Stomach smooth muscle (tissue), 2 donors: Measurements from ENCODE around the gene NPSR1.
"Not testable (repeated sequence)": the region's sequence is repeated elsewhere in the genome, so short reads cannot be mapped to it uniquely, and the experiment has no call there.

Experiments used
- H3K27ac ChIP-seq: one replicate; pipeline ENCODE4 v1.7.0; 2013; ENCODE audit warnings: mild to moderate bottlenecking, low read length, inconsistent platforms
- H3K27me3 ChIP-seq, 2 donors: one replicate each; pipeline ENCODE4 v1.7.0; 2013; ENCODE audit warnings: low read length in 2 of 2; ENCODE audit not compliant: insufficient read depth in 2 of 2, control insufficient read depth in 1 of 2
- H3K36me3 ChIP-seq, 2 donors: one replicate each; pipeline ENCODE4 v1.7.0; 2013; ENCODE audit warnings: low read length in 2 of 2; ENCODE audit not compliant: control insufficient read depth in 2 of 2, insufficient read depth in 2 of 2
- H3K4me1 ChIP-seq: one replicate; pipeline ENCODE4 v1.7.0; 2013; ENCODE audit warnings: low read length; ENCODE audit not compliant: control insufficient read depth, insufficient read depth
- H3K4me3 ChIP-seq, 2 donors: one replicate each; pipeline ENCODE4 v1.7.0; 2013; ENCODE audit warnings: low read length in 2 of 2
- H3K9ac ChIP-seq, 2 donors: one replicate each; pipeline ENCODE4 v1.7.0; 2013; ENCODE audit warnings: low read length in 2 of 2, mild to moderate bottlenecking in 1 of 2
- H3K9me3 ChIP-seq, 2 donors: one replicate each; pipeline ENCODE4 v1.7.0; 2013; ENCODE audit warnings: low read length in 2 of 2; ENCODE audit not compliant: control insufficient read depth in 2 of 2
- donor health status: healthy.
- donor health status: Pancreatic carcinoma.

NPSR1 gene

GRCh38 chr7:34868602-34869001 lies 210.6 kb downstream of the NPSR1 start:
- not testable (repeated sequence) for H3K9ac ChIP-seq, H3K4me1 ChIP-seq, H3K27me3 ChIP-seq, H3K36me3 ChIP-seq, H3K9me3 ChIP-seq, H3K27ac ChIP-seq, H3K4me3 ChIP-seq

GRCh38 chr7:34869057-34869456 lies 211.0 kb downstream of the NPSR1 start:
- Histone ChIP-seq H3K9ac (no peak overlapping the region), H3K4me1 (no peaks in the 10 kb centered on the region), H3K27me3 (no peaks in the 10 kb centered on the region), H3K27ac (no peak overlapping the region), H3K36me3 (no peaks in the 10 kb centered on the region), H3K4me3 (no peak overlapping the region), H3K9me3 (peaks cover 0 to 8% of the 10 kb centered on the region in 2 donors)

GRCh38 chr7:34870041-34870440 lies 212.0 kb downstream of the NPSR1 start:
- not testable (repeated sequence) for H3K36me3 ChIP-seq, H3K27ac ChIP-seq, H3K9me3 ChIP-seq, H3K4me1 ChIP-seq, H3K4me3 ChIP-seq, H3K27me3 ChIP-seq, H3K9ac ChIP-seq

GRCh38 chr7:34874329-34874728 lies 216.3 kb downstream of the NPSR1 start:
- H3K36me3 ChIP-seq, H3K27ac ChIP-seq, H3K4me3 ChIP-seq, H3K4me1 ChIP-seq, H3K9ac ChIP-seq, H3K27me3 ChIP-seq, H3K9me3 ChIP-seq: not testable (repeated sequence)

- Histone ChIP-seq H3K27me3 (no peaks in the 10 kb centered on the region), H3K9me3 (peaks cover 0 to 8% of the 10 kb centered on the region in 2 donors), H3K36me3 (no peaks in the 10 kb centered on the region), H3K9ac (no peak overlapping the region), H3K4me3 (no peak overlapping the region), H3K27ac (no peak overlapping the region), H3K4me1 (no peaks in the 10 kb centered on the region)
Measured at GRCh38 chr7:34875481-34875880, 217.5 kb downstream of the NPSR1 start.

- not testable (repeated sequence) for H3K4me1 ChIP-seq, H3K9ac ChIP-seq, H3K27ac ChIP-seq, H3K27me3 ChIP-seq, H3K36me3 ChIP-seq, H3K9me3 ChIP-seq, H3K4me3 ChIP-seq
Measured at GRCh38 chr7:34878944-34879735, 221.1 kb downstream of the NPSR1 start.

- H3K27me3 ChIP-seq: no peaks in the 10 kb centered on the region
- H3K9me3 ChIP-seq: peaks cover 0 to 9% of the 10 kb centered on the region in 2 donors
- no peak overlapping the region for H3K27ac ChIP-seq
- H3K4me1 ChIP-seq: no peaks in the 10 kb centered on the region
- H3K4me3 ChIP-seq: no peak overlapping the region
- H3K36me3 ChIP-seq: no peaks in the 10 kb centered on the region
- no peak overlapping the region for H3K9ac ChIP-seq
Measured at GRCh38 chr7:34879871-34880270, 221.9 kb downstream of the NPSR1 start.

GRCh38 chr7:34883855-34884254 lies 225.8 kb downstream of the NPSR1 start:
- not testable (repeated sequence) for H3K27ac ChIP-seq, H3K4me1 ChIP-seq, H3K9ac ChIP-seq, H3K4me3 ChIP-seq, H3K36me3 ChIP-seq, H3K27me3 ChIP-seq
- peaks cover 0 to 13% of the 10 kb centered on the region in 2 donors for H3K9me3 ChIP-seq

- H3K4me1 ChIP-seq: no peaks in the 10 kb centered on the region
- H3K9me3 ChIP-seq: peaks cover 0 to 12% of the 10 kb centered on the region in 2 donors
- no peak overlapping the region for H3K9ac ChIP-seq
- H3K4me3 ChIP-seq: no peak overlapping the region
- no peaks in the 10 kb centered on the region for H3K36me3 ChIP-seq
- H3K27me3 ChIP-seq: no peaks in the 10 kb centered on the region
- H3K27ac ChIP-seq: no peak overlapping the region
Measured at GRCh38 chr7:34886856-34887255, 228.8 kb downstream of the NPSR1 start.

GRCh38 chr7:34889951-34890350 lies 231.9 kb downstream of the NPSR1 start:
- Histone ChIP-seq H3K36me3 (no peaks in the 10 kb centered on the region), H3K27ac (no peak overlapping the region), H3K27me3 (no peaks in the 10 kb centered on the region), H3K4me1 (no peaks in the 10 kb centered on the region), H3K4me3 (no peak overlapping the region), H3K9me3 (peaks cover 0 to 3% of the 10 kb centered on the region in 2 donors), H3K9ac (no peak overlapping the region)

GRCh38 chr7:34895202-34895601 lies 237.2 kb downstream of the NPSR1 start:
- Histone ChIP-seq H3K9ac (no peak overlapping the region), H3K4me3 (no peak overlapping the region), H3K36me3 (no peaks in the 10 kb centered on the region), H3K9me3 (peaks cover 0 to 5% of the 10 kb centered on the region in 2 donors), H3K4me1 (no peaks in the 10 kb centered on the region), H3K27ac (no peak overlapping the region), H3K27me3 (no peaks in the 10 kb centered on the region)
